Endothelial cell of umbilical vein (primary cell): ENCODE measurements around the gene ABTB2. TPM values are rescaled to one million over a fixed set of nuclear protein-coding genes. Genes with fewer than 3 reads are reported as not detected.

ENCODE experiments used
- BruUV-seq: library from RNA; stranded (reverse); fragments of 400-500 nt; replicated peaks from 2 replicates; lab custom pipeline; 2021; lab: Mats Ljungman, UMichigan
- CTCF ChIA-PET: fragments of 300-600, 350-600 bp; sonication (Branson Sonifier 250); formaldehyde crosslinking; loops from one replicate; lab custom pipeline; 2021; ENCODE audit warnings: antibody characterized with exemption, inconsistent platforms; lab: Charles Lee
- POLR2A ChIA-PET: fragments of 300-600, 350-600 bp; sonication (Branson Sonifier 250); formaldehyde crosslinking; loops from one replicate; lab custom pipeline; 2021; ENCODE audit warnings: antibody characterized with exemption, inconsistent platforms; lab: Charles Lee
- DNase-seq: peaks from one replicate; pipeline ENCODE4 v3.0.0-alpha.2; 2011; ENCODE audit warnings: low read depth, low spot score
- FAIRE-seq: peaks from 2 replicates; lab custom pipeline; 2011; peaks lifted over from hg19 to GRCh38; lab: Jason Lieb, UNC
- H2AFZ ChIP-seq: 2 replicates; pipeline ENCODE4 v1.6.0; 2012; ENCODE audit warnings: low read depth, low read length, control low read depth, inconsistent platforms
- H3K27ac ChIP-seq: 2 replicates; pipeline ENCODE4 v1.5.1; 2011; ENCODE audit warnings: low read depth, mild to moderate bottlenecking, control low read depth, low read length, moderate library complexity; ENCODE audit not compliant: insufficient read depth
- H3K27me3 ChIP-seq, 2 experiments: 2 replicates each; pipeline versions ENCODE4 v1.6.0 to v1.6.1; 2011; ENCODE audit warnings: low read length in 2 of 2, mixed read lengths in 1 of 2; ENCODE audit not compliant: control insufficient read depth in 2 of 2, insufficient read depth in 2 of 2
- H3K36me3 ChIP-seq, 2 experiments: 2 replicates in 1 of 2; 3 replicates in 1 of 2; pipeline ENCODE4 v1.5.1; 2011; ENCODE audit warnings: low read length in 2 of 2, mild to moderate bottlenecking in 1 of 2, moderate library complexity in 1 of 2; ENCODE audit not compliant: control insufficient read depth in 2 of 2, insufficient read depth in 2 of 2; ENCODE audit errors: extremely low read depth in 1 of 2
- H3K4me1 ChIP-seq: 3 replicates; pipeline ENCODE4 v1.5.1; 2011; ENCODE audit warnings: mild to moderate bottlenecking, low read length; ENCODE audit not compliant: control insufficient read depth, insufficient read depth; ENCODE audit errors: extremely low read depth
- H3K4me2 ChIP-seq: 2 replicates; pipeline ENCODE4 v1.6.1; 2011; ENCODE audit warnings: low read length, control low read depth, mixed read lengths; ENCODE audit not compliant: insufficient read depth
- H3K4me3 ChIP-seq, 3 experiments: fragments of 200-600 bp in 1 of 3; sonication (generic), shearing (Covaris generic) in 1 of 3; replicated peaks in 1 of 3; 2 replicates each; pipeline ENCODE4 v1.5.1; 2011 to 2016; ENCODE audit warnings: control low read depth in 3 of 3, low read length in 3 of 3, mild to moderate bottlenecking in 2 of 3, inconsistent platforms in 1 of 3, low read depth in 1 of 3, moderate library complexity in 1 of 3; ENCODE audit not compliant: insufficient read depth in 1 of 3
- H3K79me2 ChIP-seq: 2 replicates; pipeline ENCODE4 v1.6.0; 2012; ENCODE audit warnings: low read length, inconsistent platforms; ENCODE audit not compliant: control insufficient read depth, insufficient read depth
- H3K9ac ChIP-seq: replicated peaks from 2 replicates; pipeline ENCODE3; 2011; ENCODE audit warnings: low read length, control low read depth; ENCODE audit not compliant: insufficient read depth; ENCODE audit errors: extremely low read depth
- H3K9me1 ChIP-seq: replicated peaks from 3 replicates; pipeline ENCODE4 v1.6.0; 2011; ENCODE audit warnings: mild to moderate bottlenecking, low read length; ENCODE audit not compliant: control insufficient read depth, insufficient read depth; ENCODE audit errors: extremely low read depth
- H3K9me3 ChIP-seq: replicated peaks from 2 replicates; pipeline ENCODE4 v1.5.1; 2012; ENCODE audit warnings: low read length, inconsistent platforms; ENCODE audit not compliant: control insufficient read depth, insufficient read depth
- H4K20me1 ChIP-seq: replicated peaks from 2 replicates; pipeline ENCODE3; 2011; ENCODE audit warnings: mild to moderate bottlenecking, low read length; ENCODE audit not compliant: control insufficient read depth, insufficient read depth; ENCODE audit errors: extremely low read depth
- CTCF ChIP-seq, 2 donors: IDR thresholded peaks; 1 replicate in 1 of 2; 2 replicates in 1 of 2; pipeline ENCODE4 v1.5.1; 2011; ENCODE audit warnings: low read length in 2 of 2, mild to moderate bottlenecking in 2 of 2, moderate library complexity in 2 of 2, control low read depth in 1 of 2, inconsistent platforms in 1 of 2, low read depth in 1 of 2; ENCODE audit not compliant: insufficient read depth in 1 of 2; ENCODE audit errors: extremely low read depth in 1 of 2
- EZH2 ChIP-seq: IDR thresholded peaks from 2 replicates; pipeline ENCODE4 v1.6.1; 2012; ENCODE audit warnings: borderline replicate concordance, low read depth, mild to moderate bottlenecking, moderate library complexity, low read length, inconsistent platforms; ENCODE audit not compliant: severe bottlenecking
- FOS ChIP-seq: IDR thresholded peaks from 2 replicates; pipeline ENCODE4 v1.6.1; 2011; ENCODE audit warnings: mild to moderate bottlenecking, low read length, moderate library complexity, borderline replicate concordance; ENCODE audit not compliant: insufficient read depth
- GATA2 ChIP-seq: IDR thresholded peaks from 2 replicates; pipeline ENCODE4 v1.7.0; 2011; ENCODE audit warnings: low read depth, mild to moderate bottlenecking, moderate library complexity, mixed read lengths, low read length; ENCODE audit not compliant: insufficient read length, insufficient read depth
- JUN ChIP-seq: IDR thresholded peaks from 2 replicates; pipeline ENCODE4 v1.6.1; 2011; ENCODE audit warnings: borderline replicate concordance, low read depth; ENCODE audit not compliant: insufficient read length, insufficient read depth
- MAX ChIP-seq: IDR thresholded peaks from 2 replicates; pipeline ENCODE4 v1.6.1; 2011; ENCODE audit not compliant: insufficient read depth, insufficient read length
- MYC ChIP-seq: IDR thresholded peaks from one replicate; pipeline ENCODE4 v1.6.1; 2011; ENCODE audit warnings: mild to moderate bottlenecking, low read depth, low read length
- POLR2A ChIP-seq: IDR thresholded peaks from 2 replicates; pipeline ENCODE4 v1.6.1; 2012; ENCODE audit warnings: low read depth, mild to moderate bottlenecking, control low read depth, low read length
- POLR2AphosphoS5 ChIP-seq: IDR thresholded peaks from 2 replicates; pipeline ENCODE4 v1.6.1; 2012; ENCODE audit warnings: low read depth, mild to moderate bottlenecking, control low read depth, low read length, moderate library complexity; ENCODE audit not compliant: insufficient read depth
- dilution Hi-C: fragments of 300-500 bp; cut with MboI; formaldehyde crosslinking; loops from one replicate; pipeline ENCODE4 v1.15.0; 2019; ENCODE audit warnings: low sequenced_read_pairs; ENCODE audit not compliant: extremely low pct_ligation_motif_present
- intact Hi-C: fragments of 100-400 bp; cut with micrococcal nuclease; formaldehyde crosslinking; loops from one replicate; pipeline ENCODE4 v1.10.0; 2022
- polyA plus RNA-seq, 4 experiments: library from polyadenylated mRNA; depleted of rRNA in 3 of 4; stranded (reverse) in 3 of 4; unstranded in 1 of 4; fragments of >200 nt; gene quantifications; 2 replicates each; pipeline versions ENCODE4 v1.2.1 to v1.2.3, GENCODE V29; 2011 to 2012; ENCODE audit warnings: missing spikeins in 1 of 4
- total RNA-seq: library from RNA; stranded (reverse); gene quantifications from 2 replicates; pipeline ENCODE4 v1.2.3, GENCODE V29; 2021

ABTB2 gene
- total and polyA plus RNA-seq, 2 donors (not counting 3 experiments of a cell fraction or from before 2014, with no cell fraction given) = 0.11 to 0.14 TPM

- intact Hi-C loops (no loop called here), dilution Hi-C loops (no loop called here)
- no peak overlapping the region for H3K27ac ChIP-seq
- no peak for DNase-seq
- no peak overlapping the region for H3K4me2 ChIP-seq
- H4K20me1 ChIP-seq = no peaks in the 10 kb centered on the region
- CTCF ChIA-PET = no interaction called here
- POLR2A ChIA-PET = no interaction called here
- no peaks in the 10 kb centered on the region for H3K36me3 ChIP-seq
- H3K9me3 ChIP-seq = no peaks in the 10 kb centered on the region
- H2AFZ ChIP-seq = no peak overlapping the region
- TF ChIP-seq CTCF (IDR thresholded peaks at IDR 0.05; ENCODE audit: extremely low read depth in 1 of 2, insufficient read depth in 1 of 2, low read depth in 1 of 2, low read length in 2 of 2) = no peak
- TF ChIP-seq MYC = no peak
- no peak for TF ChIP-seq GATA2
- no peak for TF ChIP-seq JUN
- no peak for TF ChIP-seq MAX
- no peak for TF ChIP-seq EZH2
- TF ChIP-seq POLR2A = no peak
- no peak for TF ChIP-seq FOS
- no peak for TF ChIP-seq POLR2AphosphoS5
- no peak overlapping the region for H3K9ac ChIP-seq
- no peaks in the 10 kb centered on the region for H3K4me1 ChIP-seq
- FAIRE-seq = no peak
- H3K27me3 ChIP-seq = peaks cover 2 to 11% of the 10 kb centered on the region in 2 experiments
- no peaks in the 10 kb centered on the region for H3K79me2 ChIP-seq
- H3K9me1 ChIP-seq = no peaks in the 10 kb centered on the region
- no TSS peak for BruUV-seq
- no peak overlapping the region for H3K4me3 ChIP-seq
These were observed 24.0 kb downstream of the ABTB2 start for GRCh38 chr11:34333787-34334186.
